Activated T-cell treated with anti-CD3 and anti-CD28 coated beads, Interleukin-2, amount 50 U/mL, for 72 hours (primary cell): ENCODE measurements around the gene SRRM2. TPM values are rescaled to one million over a fixed set of nuclear protein-coding genes. Genes with fewer than 3 reads are reported as not detected.

Experiments used
- ATAC-seq, 2 donors: fragments of 150-1000 bp; cut with Tn5 transposase; replicated peaks in 1 of 2; 2 replicates each; pipeline ENCODE4 v1.10.0; 2021; ENCODE audit warnings: moderate library complexity in 2 of 2, mild to moderate bottlenecking in 1 of 2
- DNase-seq, 2 donors: peaks; one replicate each; pipeline ENCODE4 v3.0.0; 2021 to 2022; ENCODE audit warnings: mixed read lengths in 1 of 2
- H3K27ac Mint-ChIP-seq: one replicate; pipeline ENCODE4 v1.8.0; 2022; ENCODE audit warnings: mild to moderate bottlenecking, moderate library complexity, mixed read lengths
- H3K27me3 Mint-ChIP-seq: one replicate; pipeline ENCODE4 v1.8.0; 2022; ENCODE audit warnings: low read depth, mixed read lengths
- H3K36me3 Mint-ChIP-seq, 2 donors: one replicate each; pipeline ENCODE4 v1.8.0; 2022; ENCODE audit warnings: mixed read lengths in 2 of 2, mild to moderate bottlenecking in 1 of 2; ENCODE audit not compliant: insufficient read depth in 2 of 2
- H3K4me1 Mint-ChIP-seq: one replicate; pipeline ENCODE4 v1.8.0; 2022; ENCODE audit warnings: low read depth, mixed read lengths
- H3K4me3 Mint-ChIP-seq, 2 donors: one replicate each; pipeline ENCODE4 v1.8.0; 2022; ENCODE audit warnings: mild to moderate bottlenecking in 2 of 2, mixed read lengths in 2 of 2, moderate library complexity in 2 of 2
- H3K9me3 Mint-ChIP-seq, 2 donors: one replicate each; pipeline ENCODE4 v1.8.0; 2022; ENCODE audit warnings: mixed read lengths in 2 of 2
- total RNA-seq, 2 donors: library from RNA; stranded (reverse); gene quantifications; one replicate each; pipeline ENCODE4 v1.2.3, GENCODE V29; 2022

Gene SRRM2
- total RNA-seq, 2 donors from 2014 or later: 696 to 731 TPM

GRCh38 chr16:2766430-2767139 lies 14.1 kb downstream of the SRRM2 start:
- no peak overlapping the region for H3K4me3 Mint-ChIP-seq
- peaks cover 29 to 56% of the 10 kb centered on the region in 2 donors for H3K36me3 Mint-ChIP-seq
- no peak for DNase-seq
- no peak for ATAC-seq
- peak overlapping the region; percentile 61 for H3K27ac Mint-ChIP-seq
- no peaks in the 10 kb centered on the region for H3K9me3 Mint-ChIP-seq
- H3K27me3 Mint-ChIP-seq: no peaks in the 10 kb centered on the region
- peaks cover 31% of the 10 kb centered on the region for H3K4me1 Mint-ChIP-seq

GRCh38 chr16:2767140-2767731 lies 14.8 kb downstream of the SRRM2 start:
- no peak overlapping the region for H3K4me3 Mint-ChIP-seq
- no peaks in the 10 kb centered on the region for H3K9me3 Mint-ChIP-seq
- no peak overlapping the region for H3K27ac Mint-ChIP-seq
- peaks cover 25% of the 10 kb centered on the region for H3K4me1 Mint-ChIP-seq
- ATAC-seq (peak in 1 of 2 donors; percentile 7), DNase-seq (no peak)
- peaks cover 28 to 52% of the 10 kb centered on the region in 2 donors for H3K36me3 Mint-ChIP-seq
- no peaks in the 10 kb centered on the region for H3K27me3 Mint-ChIP-seq

- no peaks in the 10 kb centered on the region for H3K27me3 Mint-ChIP-seq
- H3K9me3 Mint-ChIP-seq: no peaks in the 10 kb centered on the region
- H3K4me1 Mint-ChIP-seq: peaks cover 21% of the 10 kb centered on the region
- H3K27ac Mint-ChIP-seq: peak overlapping the region; percentile 9
- ATAC-seq (no peak), DNase-seq (no peak)
- H3K4me3 Mint-ChIP-seq: no peak overlapping the region
- H3K36me3 Mint-ChIP-seq: peaks cover 25 to 50% of the 10 kb centered on the region in 2 donors
These were observed 15.5 kb downstream of the SRRM2 start for GRCh38 chr16:2767891-2768290.

GRCh38 chr16:2768403-2769089 lies 16.1 kb downstream of the SRRM2 start:
- no peak overlapping the region for H3K4me3 Mint-ChIP-seq
- DNase-seq: no peak
- peaks cover 21% of the 10 kb centered on the region for H3K4me1 Mint-ChIP-seq
- H3K9me3 Mint-ChIP-seq: no peaks in the 10 kb centered on the region
- peak overlapping the region; percentile 69 for H3K27ac Mint-ChIP-seq
- no peak for ATAC-seq
- H3K36me3 Mint-ChIP-seq: peaks cover 19 to 44% of the 10 kb centered on the region in 2 donors
- H3K27me3 Mint-ChIP-seq: no peaks in the 10 kb centered on the region

GRCh38 chr16:2769100-2769529 lies 16.7 kb downstream of the SRRM2 start:
- no peaks in the 10 kb centered on the region for H3K9me3 Mint-ChIP-seq
- peaks cover 14 to 40% of the 10 kb centered on the region in 2 donors for H3K36me3 Mint-ChIP-seq
- DNase-seq (no peak), ATAC-seq (peak in 1 of 2 donors; percentile 3)
- peak overlapping the region; percentile 69 for H3K27ac Mint-ChIP-seq
- H3K4me1 Mint-ChIP-seq: peaks cover 26% of the 10 kb centered on the region
- no peaks in the 10 kb centered on the region for H3K27me3 Mint-ChIP-seq
- H3K4me3 Mint-ChIP-seq: no peak overlapping the region

- ATAC-seq (peak; percentile 1), DNase-seq (no peak)
- peak overlapping the region; percentile 67 for H3K27ac Mint-ChIP-seq
- peaks cover 29% of the 10 kb centered on the region for H3K4me1 Mint-ChIP-seq
- H3K27me3 Mint-ChIP-seq: no peaks in the 10 kb centered on the region
- peaks cover 14 to 40% of the 10 kb centered on the region in 2 donors for H3K36me3 Mint-ChIP-seq
- no peaks in the 10 kb centered on the region for H3K9me3 Mint-ChIP-seq
- no peak overlapping the region for H3K4me3 Mint-ChIP-seq
These were observed 17.2 kb downstream of the SRRM2 start for GRCh38 chr16:2769675-2770056.

- peaks cover 14 to 36% of the 10 kb centered on the region in 2 donors for H3K36me3 Mint-ChIP-seq
- no peaks in the 10 kb centered on the region for H3K9me3 Mint-ChIP-seq
These were observed 17.9 kb downstream of the SRRM2 start for GRCh38 chr16:2770057-2770951.

GRCh38 chr16:2771496-2772402 lies 19.3 kb downstream of the SRRM2 start:
- ATAC-seq (no peak), DNase-seq (no peak)
- no peaks in the 10 kb centered on the region for H3K9me3 Mint-ChIP-seq
- no peak overlapping the region for H3K4me3 Mint-ChIP-seq
- peaks cover 48% of the 10 kb centered on the region for H3K4me1 Mint-ChIP-seq
- peak overlapping the region; percentile 31 for H3K27ac Mint-ChIP-seq
- H3K27me3 Mint-ChIP-seq: no peaks in the 10 kb centered on the region
- H3K36me3 Mint-ChIP-seq: peaks cover 15 to 23% of the 10 kb centered on the region in 2 donors

More at GRCh38 chr16:2770057-2770951, 17.9 kb downstream of the SRRM2 start:
- no peak for DNase-seq
- peaks cover 35% of the 10 kb centered on the region for H3K4me1 Mint-ChIP-seq
- H3K27me3 Mint-ChIP-seq: no peaks in the 10 kb centered on the region
- no peak overlapping the region for H3K4me3 Mint-ChIP-seq
- peak; percentile 17 to 24 for ATAC-seq
- H3K27ac Mint-ChIP-seq: peak overlapping the region; percentile 88

GRCh38 chr16:2773188-2773968 lies 20.9 kb downstream of the SRRM2 start:
- Mint-ChIP-seq H3K9me3 (no peaks in the 10 kb centered on the region), H3K4me3 (no peak overlapping the region), H3K27ac (no peak overlapping the region), H3K27me3 (no peaks in the 10 kb centered on the region), H3K4me1 (peaks cover 48% of the 10 kb centered on the region), H3K36me3 (peaks cover 14 to 17% of the 10 kb centered on the region in 2 donors)
- ATAC-seq (no peak), DNase-seq (no peak)

- ATAC-seq: no peak
- peaks cover 51% of the 10 kb centered on the region for H3K4me1 Mint-ChIP-seq
- H3K4me3 Mint-ChIP-seq: peak overlapping the region in 1 of 2 donors; percentile 10
- DNase-seq: no peak
- peaks cover 13 to 15% of the 10 kb centered on the region in 2 donors for H3K36me3 Mint-ChIP-seq
- H3K9me3 Mint-ChIP-seq: no peaks in the 10 kb centered on the region
- H3K27me3 Mint-ChIP-seq: no peaks in the 10 kb centered on the region
- peak overlapping the region; percentile 38 for H3K27ac Mint-ChIP-seq
These were observed 21.9 kb downstream of the SRRM2 start for GRCh38 chr16:2774161-2774891.
